Bronchial epithelial cell (primary cell): Measurements from ENCODE around the gene CACNA1C. TPM values are rescaled to one million over a fixed set of nuclear protein-coding genes. Genes with fewer than 3 reads are reported as not detected.

ENCODE experiments used
- DNase-seq: peaks from one replicate; pipeline ENCODE4 v3.0.0-alpha.2; 2010; ENCODE audit warnings: low read depth
- FAIRE-seq: peaks from 2 replicates; lab custom pipeline; 2011; peaks lifted over from hg19 to GRCh38; lab: Jason Lieb, UNC
- H3K27me3 ChIP-seq: 2 replicates; pipeline ENCODE4 v1.5.1; 2011; ENCODE audit warnings: low read length; ENCODE audit not compliant: control insufficient read depth, insufficient read depth
- H3K36me3 ChIP-seq: 2 replicates; pipeline ENCODE4 v1.5.1; 2011; ENCODE audit warnings: low read length; ENCODE audit not compliant: control insufficient read depth, insufficient read depth
- H3K4me3 ChIP-seq: 2 replicates; pipeline ENCODE4 v1.5.1; 2011; ENCODE audit warnings: mild to moderate bottlenecking, low read depth, low read length, control low read depth
- CTCF ChIP-seq: IDR thresholded peaks from 2 replicates; pipeline ENCODE4 v1.5.1; 2011; ENCODE audit warnings: mild to moderate bottlenecking, moderate library complexity, low read length, control low read depth, inconsistent platforms; ENCODE audit not compliant: insufficient read depth, severe bottlenecking
- total RNA-seq: library from RNA; depleted of rRNA; stranded (reverse); fragments of >200 nt; gene quantifications from 2 replicates; pipeline ENCODE4 v1.2.1, GENCODE V29; 2014

CACNA1C gene
- total RNA-seq, 1 donor from 2014 or later = not detected

GRCh38 chr12:2675776-2676175 is 623.0 kb downstream of the CACNA1C start:
- TF ChIP-seq CTCF = no peak
- no peaks in the 10 kb centered on the region for H3K27me3 ChIP-seq
- no peaks in the 10 kb centered on the region for H3K36me3 ChIP-seq
- FAIRE-seq = no peak
- no peak for DNase-seq
- H3K4me3 ChIP-seq = no peak overlapping the region

GRCh38 chr12:2677142-2677880 is 624.5 kb downstream of the CACNA1C start:
- Histone ChIP-seq H3K4me3 (no peak overlapping the region), H3K27me3 (no peaks in the 10 kb centered on the region), H3K36me3 (no peaks in the 10 kb centered on the region)
- FAIRE-seq (no peak), DNase-seq (no peak)
- no peak for TF ChIP-seq CTCF

DNA sequence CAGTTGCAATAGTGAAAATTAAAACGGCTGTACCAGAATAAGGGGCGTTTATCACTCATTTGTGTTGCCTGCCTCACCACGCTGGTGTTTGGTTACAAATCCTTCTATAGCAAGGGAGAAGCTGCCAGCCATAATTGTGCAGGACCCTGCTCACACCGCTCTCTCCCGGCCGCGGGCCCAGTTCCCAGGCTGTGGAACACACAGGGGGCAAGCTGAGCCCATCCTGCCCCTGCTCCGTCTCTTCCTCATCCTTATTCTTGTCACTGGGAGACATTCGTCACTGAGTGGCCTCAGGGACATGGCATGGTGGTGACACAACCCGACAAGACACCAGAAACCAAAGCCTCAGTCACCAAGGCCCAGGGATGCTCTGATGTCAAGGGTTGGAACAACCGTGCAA is 625.6 kb downstream of the CACNA1C start:
- H3K4me3 ChIP-seq = no peak overlapping the region
- H3K27me3 ChIP-seq = no peaks in the 10 kb centered on the region
- DNase-seq (no peak), FAIRE-seq (no peak)
- no peak for TF ChIP-seq CTCF
- no peaks in the 10 kb centered on the region for H3K36me3 ChIP-seq

DNA sequence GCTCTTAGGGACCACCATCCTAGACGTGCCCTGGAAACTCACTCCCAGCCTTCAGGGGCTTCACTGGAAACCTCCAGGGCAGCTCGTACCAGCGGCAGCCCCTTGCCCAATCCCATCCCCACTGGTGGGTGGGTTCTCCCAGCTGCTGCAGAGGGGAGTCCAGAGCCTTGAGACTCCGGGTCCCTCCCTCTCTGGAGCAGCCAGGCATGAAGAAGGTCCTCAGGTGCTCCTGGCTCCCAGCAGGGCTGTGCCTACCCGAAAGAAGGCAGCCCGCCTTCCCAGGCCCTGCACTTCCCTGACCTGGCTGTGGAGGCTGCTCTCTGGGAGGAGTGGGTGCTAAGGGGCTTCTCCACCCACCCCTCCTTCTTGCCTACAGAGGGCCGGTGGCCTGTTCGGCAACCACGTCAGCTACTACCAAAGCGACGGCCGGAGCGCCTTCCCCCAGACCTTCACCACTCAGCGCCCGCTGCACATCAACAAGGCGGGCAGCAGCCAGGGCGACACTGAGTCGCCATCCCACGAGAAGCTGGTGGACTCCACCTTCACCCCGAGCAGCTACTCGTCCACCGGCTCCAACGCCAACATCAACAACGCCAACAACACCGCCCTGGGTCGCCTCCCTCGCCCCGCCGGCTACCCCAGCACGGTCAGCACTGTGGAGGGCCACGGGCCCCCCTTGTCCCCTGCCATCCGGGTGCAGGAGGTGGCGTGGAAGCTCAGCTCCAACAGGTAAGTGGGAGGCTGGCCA is 626.5 kb downstream of the CACNA1C start:
- no peak for DNase-seq
- no peak for FAIRE-seq
- Histone ChIP-seq H3K4me3 (no peak overlapping the region), H3K36me3 (no peaks in the 10 kb centered on the region), H3K27me3 (no peaks in the 10 kb centered on the region)
- TF ChIP-seq CTCF = no peak

DNA sequence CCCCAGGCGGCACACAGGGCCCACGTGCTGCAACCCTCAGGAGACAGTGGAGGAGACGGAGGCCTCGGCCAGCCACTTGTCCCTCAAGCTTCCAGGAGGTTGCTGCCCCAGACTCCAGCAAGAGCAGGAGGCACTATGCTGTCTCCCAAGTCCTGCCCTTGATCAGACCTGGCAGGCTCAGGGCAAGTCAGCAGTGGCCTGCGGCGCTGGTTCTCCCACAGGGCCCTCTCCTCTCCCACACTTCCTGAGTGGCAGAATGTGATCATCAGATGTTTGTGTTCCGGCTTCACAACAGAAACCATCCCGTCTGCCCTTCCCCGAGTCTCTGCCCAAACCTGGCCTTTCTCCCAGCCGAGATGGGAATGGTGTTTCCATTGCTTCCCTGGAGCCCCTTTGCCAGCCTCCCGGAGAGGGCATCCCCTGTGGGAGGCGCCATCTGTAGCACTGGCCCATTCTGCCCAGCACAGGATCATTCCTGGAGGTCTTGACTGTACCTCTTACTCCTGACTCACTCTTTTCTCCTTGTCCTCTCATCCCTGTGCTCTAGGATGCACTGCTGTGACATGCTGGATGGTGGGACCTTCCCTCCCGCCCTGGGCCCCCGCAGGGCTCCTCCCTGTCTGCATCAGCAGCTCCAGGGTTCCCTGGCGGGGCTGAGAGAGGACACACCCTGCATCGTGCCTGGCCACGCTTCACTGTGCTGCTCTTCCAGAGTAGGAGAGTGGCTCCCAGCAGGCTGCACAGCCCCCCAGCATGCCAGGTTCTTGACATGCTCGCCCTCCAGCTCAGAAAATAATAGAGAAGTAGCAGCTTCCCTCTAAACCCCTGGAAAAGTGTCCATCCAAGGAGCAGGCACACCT is 627.3 kb downstream of the CACNA1C start:
- Histone ChIP-seq H3K4me3 (no peak overlapping the region), H3K27me3 (no peaks in the 10 kb centered on the region), H3K36me3 (no peaks in the 10 kb centered on the region)
- no peak for TF ChIP-seq CTCF
- no peak for FAIRE-seq
- no peak for DNase-seq
